ENCODE data around the gene TBCA. TPM values are rescaled to one million over a fixed set of nuclear protein-coding genes. Genes with fewer than 3 reads are reported as not detected.

Gene TBCA
- total and polyA plus RNA-seq, 4 donors = 122 to 248 (median 154) TPM

DNA sequence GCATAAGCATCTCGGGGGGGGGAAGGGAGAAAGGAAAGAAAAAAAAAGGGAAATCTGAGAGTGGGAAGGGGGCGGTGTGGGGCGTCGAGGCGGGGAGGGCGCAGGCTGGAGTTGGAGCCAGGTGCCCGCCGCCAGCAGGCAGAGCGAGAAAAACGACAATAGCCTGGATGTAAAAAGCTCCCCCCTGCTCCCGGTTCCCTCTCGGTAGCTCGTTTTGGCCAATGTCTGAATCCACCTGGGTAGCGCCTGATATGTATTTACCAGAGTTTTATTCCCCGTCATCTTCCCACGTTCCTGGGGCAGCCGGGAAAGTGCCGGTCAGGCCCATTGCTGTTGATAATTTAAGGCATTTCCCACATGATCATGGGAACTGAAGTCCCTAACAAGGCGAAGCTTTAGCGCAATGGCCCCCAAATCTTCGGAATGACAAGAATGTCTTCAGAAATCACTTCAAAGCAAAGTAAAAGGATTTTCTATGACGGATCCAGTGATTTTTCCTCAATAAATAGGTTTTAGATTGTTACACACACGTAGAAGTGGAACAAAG is 134.7 kb downstream of the TBCA start:
- TF ChIP-seq, protein P1, sequence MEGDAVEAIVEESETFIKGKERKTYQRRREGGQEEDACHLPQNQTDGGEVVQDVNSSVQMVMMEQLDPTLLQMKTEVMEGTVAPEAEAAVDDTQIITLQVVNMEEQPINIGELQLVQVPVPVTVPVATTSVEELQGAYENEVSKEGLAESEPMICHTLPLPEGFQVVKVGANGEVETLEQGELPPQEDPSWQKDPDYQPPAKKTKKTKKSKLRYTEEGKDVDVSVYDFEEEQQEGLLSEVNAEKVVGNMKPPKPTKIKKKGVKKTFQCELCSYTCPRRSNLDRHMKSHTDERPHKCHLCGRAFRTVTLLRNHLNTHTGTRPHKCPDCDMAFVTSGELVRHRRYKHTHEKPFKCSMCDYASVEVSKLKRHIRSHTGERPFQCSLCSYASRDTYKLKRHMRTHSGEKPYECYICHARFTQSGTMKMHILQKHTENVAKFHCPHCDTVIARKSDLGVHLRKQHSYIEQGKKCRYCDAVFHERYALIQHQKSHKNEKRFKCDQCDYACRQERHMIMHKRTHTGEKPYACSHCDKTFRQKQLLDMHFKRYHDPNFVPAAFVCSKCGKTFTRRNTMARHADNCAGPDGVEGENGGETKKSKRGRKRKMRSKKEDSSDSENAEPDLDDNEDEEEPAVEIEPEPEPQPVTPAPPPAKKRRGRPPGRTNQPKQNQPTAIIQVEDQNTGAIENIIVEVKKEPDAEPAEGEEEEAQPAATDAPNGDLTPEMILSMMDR (IDR thresholded peaks at IDR 0.05; ENCODE audit: control extremely low read depth, extremely low read depth) = no peak
- peak in 1 of 3 donors; percentile 6 for DNase-seq
- Histone ChIP-seq H3K4me3 (no peak overlapping the region), H3K9ac (ENCODE audit: insufficient read depth in 1 of 2, low read length in 2 of 2) (no peak overlapping the region), H3K27ac (ENCODE audit: low read depth in 1 of 2, low read length in 1 of 2) (no peak overlapping the region), H3K27me3 (ENCODE audit: control insufficient read depth in 3 of 3, insufficient read depth in 3 of 3, low read length in 2 of 3) (peaks cover 0 to 93% (median 92%) of the 10 kb centered on the region in 3 donors), H3K9me3 (ENCODE audit: control insufficient read depth in 4 of 4, insufficient read depth in 3 of 4, low read length in 3 of 4) (peaks cover 0 to 20% (median 0%) of the 10 kb centered on the region in 4 donors), H3K4me1 (ENCODE audit: control insufficient read depth in 5 of 5, insufficient read depth in 5 of 5, low read length in 5 of 5) (peaks cover 0 to 35% (median 10%) of the 10 kb centered on the region in 5 donors), H3K36me3 (ENCODE audit: control insufficient read depth in 4 of 4, insufficient read depth in 4 of 4, low read length in 4 of 4) (no peaks in the 10 kb centered on the region)
- WGBS, 2 donors = 10 to 16% methylated on average over 23 of the region's 23 CpGs
- ATAC-seq (ENCODE audit: insufficient read depth, low FRiP score) = no peak

Other genes starting within 250 kb of the TBCA start
- gene OTP, start 137.6 kb downstream of the TBCA start, total RNA-seq = not detected
- gene OTP, start 137.6 kb downstream of the TBCA start, polyA plus RNA-seq = not detected

All from lung (tissue), 12 donors.